ENCODE data around the gene RPS4Y1.

GRCh38 chrY:2907356-2907755 lies 66.0 kb downstream of the RPS4Y1 start:
- no peak for TF ChIP-seq CTCF (IDR thresholded peaks at IDR 0.05)
- no peak for TF ChIP-seq SIN3A (IDR thresholded peaks at IDR 0.05; ENCODE audit: borderline replicate concordance, insufficient read depth, low read depth, low read length)

All from Panc1 (cell line).